Breast epithelium (tissue), 4 donors: ENCODE data around the gene LPP. TPM values are rescaled to one million over a fixed set of nuclear protein-coding genes. Genes with fewer than 3 reads are reported as not detected.

Experiments used
- DNase-seq, 2 donors: peaks; one replicate each; pipeline ENCODE4 v3.0.0-alpha.2; 2019; ENCODE audit warnings: low spot score in 2 of 2
- H3K27ac ChIP-seq, 2 donors: fragments of 200-600 bp; sonication (generic) in 1 of 2; one replicate each; pipeline ENCODE4 v1.5.1; 2016 to 2019; ENCODE audit warnings: mild to moderate bottlenecking in 1 of 2
- H3K27me3 ChIP-seq, 2 donors: fragments of 200-600 bp; sonication (generic) in 1 of 2; one replicate each; pipeline versions ENCODE4 v1.5.1 to v1.6.0; 2017 to 2019; ENCODE audit warnings: control low read depth in 1 of 2, mild to moderate bottlenecking in 1 of 2
- H3K36me3 ChIP-seq: fragments of 200-600 bp; one replicate; pipeline ENCODE4 v1.5.1; 2019
- H3K4me1 ChIP-seq, 2 donors: fragments of 200-600 bp; sonication (generic); one replicate each; pipeline ENCODE4 v1.5.1; 2016 to 2019; ENCODE audit warnings: control low read depth in 1 of 2
- H3K4me3 ChIP-seq, 3 donors: fragments of 200-600 bp; sonication (generic); 1 replicate in 2 of 3; 2 replicates in 1 of 3; pipeline ENCODE4 v1.5.1; 2016 to 2019; ENCODE audit warnings: mild to moderate bottlenecking in 3 of 3, moderate library complexity in 2 of 3
- H3K9me3 ChIP-seq, 2 donors: fragments of 200-600 bp; sonication (generic) in 1 of 2; one replicate each; pipeline ENCODE4 v1.5.1; 2016 to 2019; ENCODE audit warnings: control low read depth in 1 of 2
- POLR2A ChIP-seq: fragments of 450-650 bp; IDR thresholded peaks from one replicate; pipeline ENCODE4 v1.6.1; 2016; ENCODE audit warnings: antibody characterized with exemption, mild to moderate bottlenecking, moderate library complexity
- POLR2AphosphoS5 ChIP-seq, 3 donors: sonication (generic); formaldehyde crosslinking; IDR thresholded peaks; one replicate each; pipeline ENCODE4 v1.6.1; 2017; ENCODE audit warnings: antibody characterized with exemption in 3 of 3
- intact Hi-C: fragments of 100-400 bp; cut with DNase I; formaldehyde crosslinking; loops from one replicate; pipeline ENCODE4 v1.15.1; 2023; ENCODE audit warnings: low total_unique reads
- total RNA-seq, 3 donors: library from RNA; depleted of rRNA; stranded (reverse); fragments of >200 nt; gene quantifications; one replicate each; pipeline ENCODE4 v1.1.0, GENCODE V29; 2016
- TF ChIP-seq, protein P1 (sequence below), 3 donors: fragments of 450-650 bp; IDR thresholded peaks; one replicate each; pipeline ENCODE4 v1.5.1; 2016 to 2017; ENCODE audit warnings: antibody characterized with exemption in 3 of 3, mild to moderate bottlenecking in 3 of 3, moderate library complexity in 3 of 3

Gene LPP
- total RNA-seq, 3 donors from 2014 or later, result 135 to 183 (median 147) TPM

DNA sequence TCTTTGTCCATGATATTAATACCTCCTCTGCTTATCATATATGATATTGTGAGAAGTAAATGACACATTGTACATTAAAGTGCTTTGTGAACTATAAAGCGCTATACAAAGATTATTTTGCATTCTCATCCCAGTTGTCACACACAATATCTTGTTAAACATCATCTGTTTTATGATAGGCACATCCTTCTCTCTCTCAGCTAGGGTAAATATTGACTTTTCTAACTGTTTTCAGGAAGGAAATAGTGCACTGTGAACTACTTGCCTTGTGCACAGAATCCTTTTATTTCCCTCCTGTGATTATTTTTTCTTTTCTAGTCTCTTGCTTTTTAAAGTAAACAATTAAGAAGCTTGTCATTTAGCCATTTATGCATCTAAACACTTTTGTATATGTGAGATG is 388.2 kb downstream of the LPP start:
- intact Hi-C loops, result no loop called here
- Histone ChIP-seq H3K27ac (no peak overlapping the region), H3K4me1 (no peaks in the 10 kb centered on the region), H3K4me3 (no peak overlapping the region), H3K36me3 (no peaks in the 10 kb centered on the region), H3K27me3 (no peaks in the 10 kb centered on the region), H3K9me3 (no peaks in the 10 kb centered on the region)
- DNase-seq, result no peak
- TF ChIP-seq POLR2AphosphoS5 (IDR thresholded peaks at IDR 0.05) (no peak), POLR2A (no peak)
- TF ChIP-seq, protein P1, sequence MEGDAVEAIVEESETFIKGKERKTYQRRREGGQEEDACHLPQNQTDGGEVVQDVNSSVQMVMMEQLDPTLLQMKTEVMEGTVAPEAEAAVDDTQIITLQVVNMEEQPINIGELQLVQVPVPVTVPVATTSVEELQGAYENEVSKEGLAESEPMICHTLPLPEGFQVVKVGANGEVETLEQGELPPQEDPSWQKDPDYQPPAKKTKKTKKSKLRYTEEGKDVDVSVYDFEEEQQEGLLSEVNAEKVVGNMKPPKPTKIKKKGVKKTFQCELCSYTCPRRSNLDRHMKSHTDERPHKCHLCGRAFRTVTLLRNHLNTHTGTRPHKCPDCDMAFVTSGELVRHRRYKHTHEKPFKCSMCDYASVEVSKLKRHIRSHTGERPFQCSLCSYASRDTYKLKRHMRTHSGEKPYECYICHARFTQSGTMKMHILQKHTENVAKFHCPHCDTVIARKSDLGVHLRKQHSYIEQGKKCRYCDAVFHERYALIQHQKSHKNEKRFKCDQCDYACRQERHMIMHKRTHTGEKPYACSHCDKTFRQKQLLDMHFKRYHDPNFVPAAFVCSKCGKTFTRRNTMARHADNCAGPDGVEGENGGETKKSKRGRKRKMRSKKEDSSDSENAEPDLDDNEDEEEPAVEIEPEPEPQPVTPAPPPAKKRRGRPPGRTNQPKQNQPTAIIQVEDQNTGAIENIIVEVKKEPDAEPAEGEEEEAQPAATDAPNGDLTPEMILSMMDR (IDR thresholded peaks at IDR 0.05), result no peak

DNA sequence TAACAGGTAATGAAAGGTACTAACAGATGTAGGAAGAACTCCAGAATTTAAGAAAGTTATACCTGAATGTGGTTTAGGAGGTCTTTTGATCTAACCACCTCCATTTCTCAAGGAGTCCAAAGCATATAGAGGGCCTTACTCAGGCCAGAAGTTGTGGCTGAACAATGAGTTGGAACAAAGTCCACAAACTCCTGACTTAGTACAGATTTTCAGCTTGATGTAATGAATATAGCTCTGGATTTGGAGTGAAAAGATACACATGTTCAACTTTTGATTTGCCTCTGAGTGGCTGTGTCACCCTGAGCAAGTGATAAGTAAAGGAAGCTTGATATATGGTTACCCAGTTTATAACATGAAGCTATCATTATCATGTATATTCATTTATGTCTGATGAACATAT is 390.1 kb downstream of the LPP start:
- H3K4me1 ChIP-seq, result no peaks in the 10 kb centered on the region
- no peaks in the 10 kb centered on the region for H3K27me3 ChIP-seq
- no peaks in the 10 kb centered on the region for H3K9me3 ChIP-seq
- no peak overlapping the region for H3K4me3 ChIP-seq
- TF ChIP-seq, protein P1 (IDR thresholded peaks at IDR 0.05), result no peak
- no peak for TF ChIP-seq POLR2AphosphoS5 (IDR thresholded peaks at IDR 0.05)
- no peak overlapping the region for H3K27ac ChIP-seq
- intact Hi-C loops, result no loop called here
- H3K36me3 ChIP-seq, result no peaks in the 10 kb centered on the region
- DNase-seq, result no peak

DNA sequence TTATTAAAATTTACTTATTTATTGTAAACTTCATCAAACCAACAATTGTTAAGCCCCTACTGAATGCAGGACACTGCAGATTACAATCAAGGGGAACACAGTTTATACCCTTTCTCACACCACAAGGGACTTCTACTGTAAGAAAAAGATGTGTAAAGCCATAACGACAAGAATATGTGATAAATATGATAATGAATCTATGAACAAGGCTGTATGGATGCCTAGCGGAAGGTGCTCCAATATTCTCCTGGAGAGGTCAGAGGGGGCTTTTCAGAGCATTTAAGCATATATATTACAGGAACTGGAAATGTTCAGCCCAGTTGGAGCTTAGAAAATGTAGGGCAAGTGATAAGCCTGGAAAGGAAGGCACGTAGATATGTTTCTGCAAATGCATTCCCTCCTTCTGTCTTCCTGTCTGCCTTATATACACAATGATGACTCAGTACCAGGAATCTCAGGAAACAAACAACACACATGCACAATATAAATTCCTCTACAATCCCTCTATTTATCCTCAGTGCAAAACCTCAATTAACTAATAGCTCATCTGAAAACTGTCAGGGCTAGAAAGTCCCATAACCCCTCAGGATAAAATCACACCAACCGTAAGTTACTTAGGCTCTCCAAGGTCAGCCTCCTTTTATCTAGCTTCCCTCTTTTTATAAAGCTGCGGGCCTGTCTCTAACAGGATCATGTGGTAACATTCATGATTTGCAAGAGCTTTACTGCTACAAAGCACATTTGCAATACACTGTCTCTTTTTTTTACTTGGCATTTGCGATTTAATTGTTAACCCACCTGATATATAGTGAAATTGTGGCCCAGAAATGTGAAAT is 393.1 kb downstream of the LPP start:
- no peak overlapping the region for H3K27ac ChIP-seq
- no peak for DNase-seq
- H3K4me1 ChIP-seq, result no peaks in the 10 kb centered on the region
- H3K4me3 ChIP-seq, result no peak overlapping the region
- no peaks in the 10 kb centered on the region for H3K27me3 ChIP-seq
- no peaks in the 10 kb centered on the region for H3K9me3 ChIP-seq
- intact Hi-C loops, result no loop called here
- H3K36me3 ChIP-seq, result no peaks in the 10 kb centered on the region
- TF ChIP-seq POLR2AphosphoS5 (IDR thresholded peaks at IDR 0.05), result no peak
- TF ChIP-seq, protein P1 (IDR thresholded peaks at IDR 0.05), result no peak
- TF ChIP-seq POLR2A, result no peak

DNA sequence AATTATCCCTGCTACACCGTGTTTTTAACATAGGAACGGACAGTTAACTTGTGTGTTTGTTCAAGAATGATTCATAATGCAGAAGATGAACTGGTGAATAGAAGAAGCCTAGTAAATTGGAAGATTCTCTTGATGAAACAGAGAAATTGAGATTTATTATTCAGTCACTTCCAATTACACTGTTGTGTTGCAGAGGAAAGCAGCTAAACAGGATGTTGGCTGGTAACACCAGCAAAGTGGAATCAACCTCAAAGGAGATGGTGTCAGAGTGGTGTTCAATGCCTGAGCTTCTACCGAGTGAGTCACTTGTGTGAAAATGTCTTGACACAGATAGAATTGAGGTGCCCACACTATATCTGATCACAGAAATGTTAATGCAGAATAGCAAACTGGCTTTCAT is 399.6 kb downstream of the LPP start:
- TF ChIP-seq, protein P1 (IDR thresholded peaks at IDR 0.05), result no peak
- TF ChIP-seq POLR2A (no peak), POLR2AphosphoS5 (IDR thresholded peaks at IDR 0.05) (no peak)
- no peaks in the 10 kb centered on the region for H3K36me3 ChIP-seq
- H3K27me3 ChIP-seq, result no peaks in the 10 kb centered on the region
- H3K27ac ChIP-seq, result no peak overlapping the region
- no peak for DNase-seq
- H3K4me3 ChIP-seq, result no peak overlapping the region
- intact Hi-C loops, result no loop called here
- H3K4me1 ChIP-seq, result no peaks in the 10 kb centered on the region
- H3K9me3 ChIP-seq, result no peaks in the 10 kb centered on the region

DNA sequence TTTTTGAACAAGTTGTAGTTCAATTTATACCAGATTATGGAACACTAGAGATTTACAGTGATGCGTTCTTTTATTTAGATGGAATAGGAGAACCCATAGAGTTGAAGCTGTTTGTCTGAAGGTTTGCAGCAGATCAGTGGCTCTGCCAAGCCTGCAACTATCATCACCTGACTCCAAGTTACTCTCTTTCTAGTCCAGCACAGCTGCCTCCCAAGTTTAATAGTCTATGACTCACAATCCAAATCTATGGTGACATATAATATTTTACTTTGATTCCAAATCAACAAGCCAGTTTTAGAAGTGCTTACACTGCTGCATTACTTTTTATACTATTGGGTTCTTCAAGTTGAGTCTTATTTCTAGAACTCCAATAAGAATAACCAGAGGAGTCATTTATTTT is 400.4 kb downstream of the LPP start:
- Histone ChIP-seq H3K4me3 (no peak overlapping the region), H3K27ac (no peak overlapping the region), H3K4me1 (no peaks in the 10 kb centered on the region), H3K9me3 (no peaks in the 10 kb centered on the region), H3K36me3 (no peaks in the 10 kb centered on the region), H3K27me3 (no peaks in the 10 kb centered on the region)
- TF ChIP-seq, protein P1 (IDR thresholded peaks at IDR 0.05), result no peak
- TF ChIP-seq POLR2A (no peak), POLR2AphosphoS5 (IDR thresholded peaks at IDR 0.05) (no peak)
- intact Hi-C loops, result no loop called here
- no peak for DNase-seq
